Measurements from ENCODE around the gene TACR1.

DNA sequence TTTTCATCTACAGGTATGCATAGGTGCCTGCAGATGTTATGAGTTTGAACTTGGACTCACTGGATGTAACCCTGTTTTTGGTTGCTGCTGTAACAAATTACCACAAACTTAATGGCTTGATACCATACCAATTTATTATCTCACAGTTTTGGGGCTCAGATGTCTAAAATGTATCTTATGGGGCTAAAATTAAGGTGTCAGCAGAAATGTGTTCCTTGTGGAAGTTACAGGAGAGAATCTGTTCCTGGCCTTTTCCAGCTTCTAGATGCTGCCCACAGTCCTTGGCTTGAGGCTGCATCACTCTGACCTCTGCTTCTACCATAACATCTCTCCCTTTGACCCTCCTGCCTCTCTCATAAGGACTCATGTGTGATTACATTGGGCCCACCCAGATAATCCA is 193.3 kb downstream of the TACR1 start:
- TF ChIP-seq, protein P1, sequence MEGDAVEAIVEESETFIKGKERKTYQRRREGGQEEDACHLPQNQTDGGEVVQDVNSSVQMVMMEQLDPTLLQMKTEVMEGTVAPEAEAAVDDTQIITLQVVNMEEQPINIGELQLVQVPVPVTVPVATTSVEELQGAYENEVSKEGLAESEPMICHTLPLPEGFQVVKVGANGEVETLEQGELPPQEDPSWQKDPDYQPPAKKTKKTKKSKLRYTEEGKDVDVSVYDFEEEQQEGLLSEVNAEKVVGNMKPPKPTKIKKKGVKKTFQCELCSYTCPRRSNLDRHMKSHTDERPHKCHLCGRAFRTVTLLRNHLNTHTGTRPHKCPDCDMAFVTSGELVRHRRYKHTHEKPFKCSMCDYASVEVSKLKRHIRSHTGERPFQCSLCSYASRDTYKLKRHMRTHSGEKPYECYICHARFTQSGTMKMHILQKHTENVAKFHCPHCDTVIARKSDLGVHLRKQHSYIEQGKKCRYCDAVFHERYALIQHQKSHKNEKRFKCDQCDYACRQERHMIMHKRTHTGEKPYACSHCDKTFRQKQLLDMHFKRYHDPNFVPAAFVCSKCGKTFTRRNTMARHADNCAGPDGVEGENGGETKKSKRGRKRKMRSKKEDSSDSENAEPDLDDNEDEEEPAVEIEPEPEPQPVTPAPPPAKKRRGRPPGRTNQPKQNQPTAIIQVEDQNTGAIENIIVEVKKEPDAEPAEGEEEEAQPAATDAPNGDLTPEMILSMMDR (conservative IDR thresholded peaks at IDR 0.05) = no peak
- TF ChIP-seq EZH2 (IDR thresholded peaks at IDR 0.05; ENCODE audit: low read depth) = no peak
